Activated gamma-delta T cell treated with anti-CD3 and anti-CD28 coated beads, Interleukin-2, amount 50 U/mL, for 16 hours (primary cell): Measurements from ENCODE around the gene TCEAL4.
"Not testable (repeated sequence)": the region's sequence is repeated elsewhere in the genome, so short reads cannot be mapped to it uniquely, and the experiment has no call there.

Experiments
- DNase-seq: peaks from one replicate; pipeline ENCODE4 v3.0.0-alpha.2; 2020; ENCODE audit warnings: low read depth

The TCEAL4 gene

DNA sequence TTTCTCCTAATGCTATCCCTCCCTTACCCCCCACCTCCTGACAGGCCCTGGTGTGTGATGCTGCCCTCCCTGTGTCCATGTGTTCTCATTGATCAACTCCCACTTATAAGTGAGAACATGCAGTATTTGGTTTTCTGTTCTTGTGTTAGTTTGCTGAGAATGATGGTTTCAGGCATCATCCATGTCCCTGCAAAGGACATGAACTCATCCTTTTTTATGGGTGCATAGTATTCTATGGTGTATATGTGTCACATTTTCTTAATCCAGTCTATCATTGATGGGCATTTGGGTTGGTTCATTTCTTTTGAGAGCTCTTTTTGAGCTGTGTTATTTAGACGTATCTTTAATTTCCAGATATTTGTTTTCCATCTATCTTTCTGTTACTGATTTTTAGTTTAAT, 7.0 kb downstream of the TCEAL4 start:
- not testable (repeated sequence) for DNase-seq

DNA sequence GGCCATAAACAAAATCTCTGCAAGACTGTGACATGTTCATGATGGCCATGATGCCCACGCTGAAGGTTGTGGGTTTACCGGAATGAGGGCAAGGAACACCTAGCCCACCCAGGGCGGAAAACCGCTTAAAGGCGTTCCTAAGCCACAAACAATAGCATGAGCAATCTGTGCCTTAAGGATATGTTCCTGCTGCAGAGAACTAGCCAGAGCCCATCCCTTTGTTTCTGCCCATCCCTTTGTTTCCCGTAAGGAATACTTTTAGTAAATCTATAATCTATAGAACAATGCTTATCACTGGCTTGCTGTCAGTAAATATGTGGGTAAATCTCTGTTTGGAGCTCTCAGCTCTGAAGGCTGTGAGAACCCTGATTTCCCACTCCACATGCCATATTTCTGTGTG, 9.9 kb downstream of the TCEAL4 start:
- not testable (repeated sequence) for DNase-seq

DNA sequence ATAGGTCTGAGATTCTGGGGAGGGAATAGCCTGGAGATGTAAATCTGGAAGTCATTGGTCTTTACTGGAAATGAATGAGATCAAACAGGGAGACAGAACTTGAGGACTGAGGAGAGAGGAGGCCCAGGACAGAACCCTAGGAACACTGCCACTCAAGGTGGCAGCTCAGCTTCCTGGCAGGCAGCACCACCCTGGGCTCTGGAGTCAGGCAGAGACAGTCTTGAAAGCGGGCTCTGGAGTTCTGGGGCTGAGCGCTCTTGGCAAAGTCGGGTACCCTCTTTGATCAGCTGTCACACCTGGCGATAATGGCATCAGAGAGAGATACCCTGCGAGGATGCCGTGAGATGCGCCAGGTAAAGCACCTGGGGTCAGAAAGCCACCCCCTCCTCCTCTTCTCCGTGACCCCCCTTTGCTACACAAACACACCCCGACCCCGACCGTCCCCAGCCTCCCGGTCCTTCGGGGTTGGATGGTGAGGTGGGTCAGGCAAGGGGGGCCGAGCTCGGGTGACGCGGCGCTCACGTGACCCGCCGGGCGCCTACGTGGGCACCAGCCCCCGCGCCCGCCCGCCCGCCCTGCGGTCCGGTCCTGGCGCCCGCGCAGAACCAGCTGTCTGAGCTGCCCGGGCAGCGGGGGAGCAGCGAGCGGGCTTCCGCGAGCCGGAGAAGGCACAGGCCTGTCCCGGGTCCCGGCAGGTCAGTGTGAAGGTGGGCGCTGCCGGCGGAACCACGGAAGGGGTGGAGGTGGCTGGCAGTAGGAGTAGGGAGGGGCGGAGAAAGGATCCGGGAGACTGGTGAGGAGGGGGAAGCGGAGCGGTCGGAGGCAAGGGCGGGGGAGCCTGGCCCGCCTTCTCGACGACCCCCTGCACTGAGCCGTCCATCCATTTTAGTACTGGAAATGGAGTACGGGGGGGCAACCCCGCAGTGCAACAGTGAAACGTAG, 22.3 kb downstream of the TCEAL4 start, which contains the start of gene TCEAL3:
TSS of gene TCEAL3 (plus strand) at position 600 of the 942 bp plus-strand sequence. CDS start 1,102 bp downstream, outside the sequence.
- DNase-seq = no peak

GRCh38 chrX:103608306-103608963, 23.1 kb downstream of the TCEAL4 start:
- no peak for DNase-seq

- no peak for DNase-seq
These were observed 25.0 kb downstream of the TCEAL4 start for GRCh38 chrX:103610282-103610681.

GRCh38 chrX:103613362-103613890, 28.1 kb downstream of the TCEAL4 start:
- no peak for DNase-seq

DNA sequence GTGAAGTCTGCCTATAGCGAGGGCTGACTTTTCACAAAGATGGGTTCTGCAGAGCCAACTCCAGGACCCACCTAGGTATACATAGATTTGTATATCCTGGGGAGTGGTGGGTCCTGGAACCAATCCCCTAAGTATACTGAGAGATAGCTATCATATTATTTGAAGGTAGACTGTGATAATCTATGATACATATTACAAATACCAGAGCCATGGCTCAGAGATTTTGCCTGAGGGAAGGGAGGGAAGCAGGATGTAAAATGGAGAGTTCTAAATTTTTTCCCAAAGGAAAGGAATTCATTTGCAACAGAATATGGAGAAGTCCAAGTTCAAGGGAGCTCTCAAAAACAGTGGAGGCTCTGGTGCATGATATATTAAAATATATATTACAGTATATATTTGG, 29.7 kb downstream of the TCEAL4 start:
- no peak for DNase-seq

GRCh38 chrX:103615781-103616371, 30.6 kb downstream of the TCEAL4 start:
- no peak for DNase-seq

DNA sequence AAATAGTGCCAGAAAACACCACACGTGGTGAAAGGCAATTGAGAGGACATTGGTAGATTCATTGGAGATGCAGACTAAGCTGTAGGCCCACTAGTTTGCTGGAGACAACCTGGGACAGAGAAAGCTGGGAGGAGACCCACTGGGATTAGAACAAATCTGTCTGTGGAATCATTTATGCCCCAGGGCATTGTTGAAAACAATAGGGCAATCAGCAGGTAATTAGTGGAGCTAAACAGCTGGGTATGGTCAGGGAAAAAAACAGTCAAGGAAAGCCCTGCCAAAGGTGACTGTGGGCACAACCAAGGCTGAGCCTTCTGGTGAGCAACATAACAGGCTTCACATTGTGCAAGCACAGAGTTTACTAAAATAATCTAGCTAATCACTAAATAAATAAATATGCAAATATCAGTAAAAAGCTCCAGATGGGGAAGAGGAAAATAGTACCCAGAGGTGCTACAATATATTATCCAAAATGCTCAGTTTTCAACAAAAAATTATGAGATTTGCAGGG, 31.4 kb downstream of the TCEAL4 start:
- DNase-seq = no peak

DNA sequence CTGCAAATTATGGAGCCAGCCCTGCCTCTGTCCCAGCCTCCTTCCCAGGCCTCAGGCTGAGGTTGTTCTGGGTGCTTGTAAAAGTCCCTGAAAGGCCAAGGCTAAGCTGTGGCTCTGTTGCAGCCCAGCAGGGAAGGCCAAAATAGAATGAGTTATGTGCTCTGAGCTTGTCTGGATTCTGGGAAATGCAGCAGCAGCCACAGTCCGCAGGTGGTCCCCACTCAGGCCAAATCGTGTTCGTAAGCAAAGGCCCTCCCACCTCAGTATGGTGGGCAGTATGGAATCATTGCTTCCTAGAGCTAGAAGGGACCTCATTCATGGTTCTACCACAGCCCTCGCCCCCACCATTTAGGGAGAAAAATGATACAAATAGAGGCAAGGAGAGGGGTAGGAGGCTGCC, 38.8 kb downstream of the TCEAL4 start:
- DNase-seq = no peak

GRCh38 chrX:103626855-103627254, 41.5 kb downstream of the TCEAL4 start:
- DNase-seq = no peak

DNA sequence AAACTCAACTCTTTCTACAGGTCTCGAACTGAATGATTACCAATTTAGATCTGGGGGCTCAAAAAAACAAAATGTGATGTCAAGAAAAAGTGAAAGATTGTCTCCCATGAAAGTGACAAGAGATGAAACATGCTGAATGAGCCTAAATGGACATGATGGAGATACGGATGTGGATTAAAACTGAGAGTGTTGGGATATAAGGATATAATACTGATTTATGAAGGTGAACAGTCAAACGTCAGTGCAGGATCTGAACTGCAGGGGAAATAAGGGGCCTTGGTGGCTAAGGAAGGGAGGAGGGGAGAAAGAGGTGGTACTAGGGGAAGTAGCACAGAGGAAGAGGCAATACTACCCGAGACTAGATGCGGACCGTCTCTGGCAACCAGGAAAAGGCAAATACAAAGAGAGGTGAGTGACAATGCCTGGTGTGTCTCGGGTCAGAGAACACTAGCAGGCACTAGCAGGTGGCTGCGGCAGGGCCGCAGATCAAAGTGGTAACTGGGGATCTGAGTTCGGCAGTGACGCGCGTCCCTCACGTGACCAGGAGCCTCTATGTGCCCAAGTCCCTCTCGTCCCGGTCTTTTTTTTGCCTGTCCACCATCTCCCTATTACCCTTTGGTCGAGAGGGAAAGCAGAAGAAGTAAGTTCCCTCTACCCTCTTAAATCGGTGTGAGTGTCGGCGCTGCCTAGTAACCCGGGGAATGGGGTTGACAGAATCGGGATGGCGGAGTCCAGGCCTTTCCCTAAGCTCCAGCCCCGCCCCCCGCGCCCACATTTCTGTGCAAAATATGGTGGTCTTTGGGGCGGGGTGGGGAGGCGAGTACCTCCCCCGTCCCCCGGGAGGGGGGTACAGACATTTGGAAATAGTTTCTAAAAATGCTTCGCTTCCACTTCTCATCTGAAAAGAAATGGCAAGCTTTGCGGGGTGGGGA, 43.3 kb downstream of the TCEAL4 start, which contains the start of gene TCEAL1:
TSS of gene TCEAL1 (plus strand) at position 590 of the 932 bp plus-strand sequence. CDS start 942 bp downstream, outside the sequence.
- DNase-seq = no peak

DNA sequence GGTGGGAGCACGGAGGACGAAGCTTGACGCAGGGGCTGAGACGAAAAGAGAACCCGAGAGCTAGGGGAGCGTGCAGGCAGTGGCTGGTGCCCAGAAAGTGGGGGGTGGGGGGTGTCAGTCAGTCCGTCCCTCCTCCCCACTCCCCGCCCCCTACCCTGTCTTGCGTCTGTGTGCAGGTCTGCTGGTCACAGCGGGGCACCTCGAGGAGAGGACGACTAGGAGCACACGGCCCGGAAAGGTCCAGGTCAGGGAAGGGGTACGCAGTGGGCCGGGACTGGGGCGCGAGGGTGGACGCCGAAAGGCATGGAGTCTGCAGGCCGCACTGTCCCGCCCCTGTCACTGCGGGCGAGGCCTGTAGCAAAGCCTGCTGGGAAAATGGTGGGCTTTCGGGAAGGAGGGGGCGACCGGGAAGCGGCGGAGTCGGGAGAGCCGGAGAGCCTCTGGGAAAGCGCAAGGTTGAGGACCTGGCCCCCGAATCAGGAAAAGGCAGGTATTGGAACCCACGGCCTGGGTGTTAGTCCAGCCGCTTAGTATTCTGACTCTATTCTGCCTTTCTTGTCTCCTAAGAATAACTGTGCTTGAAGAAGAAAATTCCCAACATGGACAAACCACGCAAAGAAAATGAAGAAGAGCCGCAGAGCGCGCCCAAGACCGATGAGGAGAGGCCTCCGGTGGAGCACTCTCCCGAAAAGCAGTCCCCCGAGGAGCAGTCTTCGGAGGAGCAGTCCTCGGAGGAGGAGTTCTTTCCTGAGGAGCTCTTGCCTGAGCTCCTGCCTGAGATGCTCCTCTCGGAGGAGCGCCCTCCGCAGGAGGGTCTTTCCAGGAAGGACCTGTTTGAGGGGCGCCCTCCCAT, 44.2 kb downstream of the TCEAL4 start:
- DNase-seq = no peak

DNA sequence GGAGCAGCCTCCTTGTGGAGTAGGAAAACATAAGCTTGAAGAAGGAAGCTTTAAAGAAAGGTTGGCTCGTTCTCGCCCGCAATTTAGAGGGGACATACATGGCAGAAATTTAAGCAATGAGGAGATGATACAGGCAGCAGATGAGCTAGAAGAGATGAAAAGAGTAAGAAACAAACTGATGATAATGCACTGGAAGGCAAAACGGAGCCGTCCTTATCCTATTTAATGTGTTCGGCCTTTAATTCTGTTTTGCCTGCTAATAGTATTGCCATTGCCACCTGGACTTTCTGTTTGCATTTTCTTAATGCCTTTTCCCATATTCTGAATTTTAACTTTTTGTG, 44.8 kb downstream of the TCEAL4 start:
- DNase-seq = no peak

DNA sequence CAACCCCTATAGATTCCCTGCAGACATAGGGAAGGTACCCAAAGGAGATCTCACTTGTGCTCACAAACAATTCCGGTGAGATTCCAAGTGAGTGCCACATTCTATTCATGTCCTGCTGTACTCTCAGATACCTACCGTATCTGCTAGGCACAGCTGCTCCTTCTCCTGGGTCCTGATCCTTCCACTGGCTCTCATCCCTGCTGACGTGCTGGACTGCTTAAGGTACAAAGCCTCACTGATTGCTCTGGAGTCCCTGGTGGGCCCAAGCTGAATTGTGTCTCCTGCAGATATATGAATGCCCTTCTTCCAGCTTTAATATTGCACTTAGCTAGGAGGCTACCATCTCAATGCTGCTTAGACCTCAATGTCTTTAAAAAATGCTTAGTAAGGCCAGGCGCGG, 45.8 kb downstream of the TCEAL4 start:
- DNase-seq = no peak

DNA sequence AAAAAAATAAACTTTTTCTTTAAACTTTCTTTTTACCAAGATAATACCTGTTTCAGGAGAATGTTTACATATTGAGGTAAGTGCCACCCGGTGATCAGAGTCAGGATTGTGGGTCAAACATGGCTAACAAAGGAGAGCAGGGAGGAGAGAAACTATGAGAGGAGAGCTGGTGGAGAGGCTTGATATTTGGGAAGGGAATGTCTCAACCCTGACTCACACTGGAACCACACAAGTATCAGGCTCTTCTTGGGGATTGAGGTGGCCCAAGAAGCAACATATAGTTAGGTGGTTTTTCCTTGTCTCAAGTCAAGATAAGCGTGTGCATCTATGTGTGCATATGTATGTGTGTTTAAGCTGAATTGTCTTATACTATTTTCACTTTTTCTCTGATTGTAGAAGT, 50.1 kb downstream of the TCEAL4 start:
- DNase-seq = no peak
